ENCODE results near the gene DIAPH3. TPM values are rescaled to one million over a fixed set of nuclear protein-coding genes. Genes with fewer than 3 reads are reported as not detected.

Gene DIAPH3
- total RNA-seq, 1 experiment from 2014 or later: 62.3 TPM

- Histone ChIP-seq H3K36me3 (ENCODE audit: insufficient read depth, low read length, poor library complexity, severe bottlenecking) (no peaks in the 10 kb centered on the region), H3K4me3 (ENCODE audit: low read depth, low read length, poor library complexity, severe bottlenecking) (no peak overlapping the region), H3K27ac (ENCODE audit: low read depth, low read length, poor library complexity, severe bottlenecking) (peak overlapping the region; percentile 86), H3K27me3 (replicated peaks; ENCODE audit: insufficient read depth, low read depth, low read length, poor library complexity) (no peaks in the 10 kb centered on the region), H3K4me1 (ENCODE audit: insufficient read depth, low read length, poor library complexity, severe bottlenecking) (peaks cover 97% of the 10 kb centered on the region), H3K9me3 (ENCODE audit: low read depth, low read length, poor library complexity, severe bottlenecking) (no peaks in the 10 kb centered on the region)
- DNase-seq (ENCODE audit: low spot score): no peak
- ChIA-PET CTCF (interaction anchor here (0.6 to 1.1 kb wide), 4 partner anchors 90 to 706 kb away, joined by 3 to 5 read pairs (median 4); no protein-coding TSS in a partner anchor), POLR2A (ENCODE audit: low non-redundant PET) (interaction anchor here (0.5 to 0.7 kb wide), 2 partner anchors 418 to 711 kb away, joined by 3 to 16 read pairs; no protein-coding TSS in a partner anchor)
- intact Hi-C loops (cut with micrococcal nuclease; ENCODE audit: unreplicated experiment): loop anchor here (2.0 to 5.0 kb wide), 4 partner anchors 73 to 751 kb away; no protein-coding TSS in a partner anchor
- no TSS peak for BruUV-seq (replicated peaks)
- TF ChIP-seq EZH2 (IDR thresholded peaks at IDR 0.05; ENCODE audit: borderline replicate concordance, low read depth, low read length, poor library complexity, severe bottlenecking) (no peak), CTCF (conservative IDR thresholded peaks at IDR 0.05; ENCODE audit: low read depth, low read length) (no peak)
These were observed 482.0 kb downstream of the DIAPH3 start for GRCh38 chr13:59681636-59682311.

- Histone ChIP-seq H3K36me3 (ENCODE audit: insufficient read depth, low read length, poor library complexity, severe bottlenecking) (no peaks in the 10 kb centered on the region), H3K4me1 (ENCODE audit: insufficient read depth, low read length, poor library complexity, severe bottlenecking) (peaks cover 85% of the 10 kb centered on the region), H3K27me3 (replicated peaks; ENCODE audit: insufficient read depth, low read depth, low read length, poor library complexity) (no peaks in the 10 kb centered on the region), H3K27ac (ENCODE audit: low read depth, low read length, poor library complexity, severe bottlenecking) (peak overlapping the region; percentile 88), H3K4me3 (ENCODE audit: low read depth, low read length, poor library complexity, severe bottlenecking) (no peak overlapping the region), H3K9me3 (ENCODE audit: low read depth, low read length, poor library complexity, severe bottlenecking) (no peaks in the 10 kb centered on the region)
- no TSS peak for BruUV-seq (replicated peaks)
- TF ChIP-seq CTCF (conservative IDR thresholded peaks at IDR 0.05; ENCODE audit: low read depth, low read length) (peak; percentile 85), EZH2 (IDR thresholded peaks at IDR 0.05; ENCODE audit: borderline replicate concordance, low read depth, low read length, poor library complexity, severe bottlenecking) (no peak)
- POLR2A ChIA-PET (ENCODE audit: low non-redundant PET): interaction anchor here (0.6 kb wide), 1 partner anchor 94 kb away, joined by 3 read pairs; no protein-coding TSS in a partner anchor
- intact Hi-C loops (cut with micrococcal nuclease; ENCODE audit: unreplicated experiment): loop anchor here (1.0 to 5.0 kb wide), 5 partner anchors 74 to 752 kb away; no protein-coding TSS in a partner anchor
- CTCF ChIA-PET: interaction anchor here (0.5 to 1.2 kb wide), 10 partner anchors 14 to 877 kb away, joined by 3 to 9 read pairs (median 4); no protein-coding TSS in a partner anchor
- DNase-seq (ENCODE audit: low spot score): peak; percentile 78
These were observed 483.2 kb downstream of the DIAPH3 start for GRCh38 chr13:59680429-59681024.

GRCh38 chr13:59679254-59679653, 484.5 kb downstream of the DIAPH3 start:
- POLR2A ChIA-PET (ENCODE audit: low non-redundant PET): interaction anchor here (1.0 kb wide), 1 partner anchor 420 kb away, joined by 4 read pairs; no protein-coding TSS in a partner anchor
- intact Hi-C loops (cut with micrococcal nuclease; ENCODE audit: unreplicated experiment): loop anchor here (2.0 to 10.0 kb wide), 8 partner anchors 136 to 714 kb away; no protein-coding TSS in a partner anchor
- Histone ChIP-seq H3K36me3 (ENCODE audit: insufficient read depth, low read length, poor library complexity, severe bottlenecking) (no peaks in the 10 kb centered on the region), H3K9me3 (ENCODE audit: low read depth, low read length, poor library complexity, severe bottlenecking) (no peaks in the 10 kb centered on the region), H3K4me3 (ENCODE audit: low read depth, low read length, poor library complexity, severe bottlenecking) (no peak overlapping the region), H3K4me1 (ENCODE audit: insufficient read depth, low read length, poor library complexity, severe bottlenecking) (peaks cover 77% of the 10 kb centered on the region), H3K27me3 (replicated peaks; ENCODE audit: insufficient read depth, low read depth, low read length, poor library complexity) (no peaks in the 10 kb centered on the region), H3K27ac (ENCODE audit: low read depth, low read length, poor library complexity, severe bottlenecking) (peak overlapping the region; percentile 88)
- peak; percentile 74 for DNase-seq (ENCODE audit: low spot score)
- no peak for TF ChIP-seq EZH2 (IDR thresholded peaks at IDR 0.05; ENCODE audit: borderline replicate concordance, low read depth, low read length, poor library complexity, severe bottlenecking)
- TF ChIP-seq CTCF (conservative IDR thresholded peaks at IDR 0.05; ENCODE audit: low read depth, low read length): no peak
- CTCF ChIA-PET: no interaction called here
- BruUV-seq (replicated peaks): no TSS peak

All from A673 (cell line).